HG03196 (cell line): ENCODE measurements around the gene CRTC1.
"Not testable (repeated sequence)": the region's sequence is repeated elsewhere in the genome, so short reads cannot be mapped to it uniquely, and the experiment has no call there.

Source experiments
- ATAC-seq: cut with Tn5 transposase; IDR thresholded peaks from one replicate; pipeline ENCODE4 v1.9.1; 2021; ENCODE audit not compliant: unreplicated experiment

CRTC1 gene

GRCh38 chr19:18668744-18669523, 14.5 kb upstream of the CRTC1 start:
- no peak for ATAC-seq

DNA sequence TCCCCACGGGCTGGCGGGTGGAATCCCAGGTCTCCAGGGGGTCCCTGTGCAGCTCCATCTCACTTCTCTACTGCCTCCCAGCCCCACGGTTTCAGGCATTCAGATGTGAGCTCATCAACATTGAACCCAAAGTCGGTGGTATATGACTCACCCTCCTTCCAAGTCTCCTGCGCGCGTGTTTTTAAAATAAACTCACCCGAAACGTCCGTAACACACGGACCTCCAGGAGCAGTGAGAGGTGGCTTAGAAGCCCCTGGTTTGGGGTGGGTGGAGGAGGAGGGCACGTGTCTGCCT, 14.0 kb upstream of the CRTC1 start:
- no peak for ATAC-seq

DNA sequence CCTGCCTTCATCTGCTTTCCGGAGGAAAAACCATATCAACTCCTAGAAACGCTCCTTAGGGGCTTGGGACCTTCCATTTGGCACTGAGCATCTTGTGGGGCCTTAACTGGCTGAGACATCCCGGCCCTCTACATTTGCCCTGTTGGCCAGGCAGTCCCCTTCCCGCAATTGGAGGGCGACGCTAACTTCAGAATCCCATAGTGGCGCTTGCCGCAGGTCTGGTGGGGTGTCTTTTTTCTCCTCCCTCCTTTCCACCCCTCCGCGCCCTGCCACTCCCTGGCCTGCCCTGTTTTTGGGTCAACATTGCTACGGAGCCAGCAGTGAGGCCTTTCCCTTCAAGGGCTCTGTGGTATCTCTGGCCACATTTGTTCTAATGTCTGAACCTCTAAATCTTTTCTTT, 13.6 kb upstream of the CRTC1 start:
- ATAC-seq, result no peak

DNA sequence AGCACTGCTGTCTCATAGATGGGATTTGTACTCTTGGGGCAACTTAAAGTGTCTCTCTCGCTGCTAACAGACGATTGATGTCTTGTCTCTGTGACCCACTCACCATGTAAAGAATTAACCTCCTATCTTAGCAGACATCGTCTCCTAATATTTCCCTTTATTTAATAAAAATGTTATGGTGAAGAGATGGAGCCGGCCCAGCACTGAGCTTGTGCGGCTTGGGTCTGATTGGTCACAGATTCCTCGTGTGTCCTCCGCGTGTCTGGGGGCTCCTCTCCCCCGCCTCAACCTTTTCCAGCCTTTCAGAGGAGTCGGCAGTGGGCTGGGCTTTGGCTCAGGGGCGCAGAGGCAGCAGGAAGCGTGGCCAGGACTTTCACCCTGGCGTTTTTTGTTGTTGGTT, 13.2 kb upstream of the CRTC1 start:
- no peak for ATAC-seq

DNA sequence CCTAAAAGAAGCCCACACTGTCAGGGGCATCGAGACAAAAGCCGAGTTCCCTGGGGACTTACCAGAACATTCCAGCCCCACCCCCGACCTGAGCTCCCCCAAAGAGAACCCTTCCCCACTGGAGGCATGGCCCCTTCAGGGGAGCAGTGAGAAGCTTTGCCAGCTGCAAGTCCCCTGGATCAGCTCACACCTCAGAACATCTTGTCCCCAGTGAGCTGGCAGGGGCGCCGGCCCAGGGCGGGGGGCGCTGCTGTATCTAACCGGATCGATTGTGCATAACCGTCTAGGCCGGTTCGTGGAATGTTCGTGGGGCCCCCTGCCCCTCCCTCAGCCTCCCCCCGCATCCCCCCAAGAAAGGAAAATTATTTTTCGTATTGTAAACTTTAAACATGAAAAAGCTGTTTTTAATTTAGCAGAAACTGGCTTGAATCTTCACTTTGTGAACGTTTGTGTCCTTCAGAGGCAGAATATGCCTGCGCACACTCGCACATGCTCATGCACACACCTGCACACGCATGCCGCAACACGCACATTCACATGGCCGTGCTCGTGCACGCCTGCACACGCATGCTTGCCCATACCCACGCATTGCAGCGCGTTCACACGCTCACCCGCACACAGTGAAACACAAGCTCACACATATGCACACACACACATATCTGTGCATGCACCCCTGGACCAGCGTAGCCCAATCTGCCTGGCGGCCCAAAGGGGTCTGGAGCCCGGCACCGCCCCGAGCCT, 12.0 kb upstream of the CRTC1 start:
- no peak for ATAC-seq

DNA sequence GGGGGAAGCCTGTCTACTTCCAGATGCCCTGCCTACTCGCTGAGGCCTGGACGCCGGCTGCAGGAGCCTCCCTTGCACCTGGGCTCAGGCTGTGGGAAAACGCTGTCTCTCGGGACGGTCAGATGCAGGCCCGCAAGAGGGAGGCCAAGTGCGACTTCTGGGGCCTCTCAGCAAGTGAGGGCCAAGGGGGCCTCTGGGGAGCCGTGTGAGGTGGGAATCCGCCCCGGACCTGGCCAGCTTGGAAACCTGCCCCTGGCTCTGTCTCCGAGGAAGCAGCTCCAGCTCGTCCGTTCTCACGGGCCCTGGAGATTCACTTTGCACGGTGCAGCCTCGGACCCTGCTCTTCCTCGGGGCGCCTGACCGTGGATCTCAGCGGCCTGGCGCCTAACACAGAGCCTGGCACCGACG, 11.4 kb upstream of the CRTC1 start:
- ATAC-seq, result no peak

DNA sequence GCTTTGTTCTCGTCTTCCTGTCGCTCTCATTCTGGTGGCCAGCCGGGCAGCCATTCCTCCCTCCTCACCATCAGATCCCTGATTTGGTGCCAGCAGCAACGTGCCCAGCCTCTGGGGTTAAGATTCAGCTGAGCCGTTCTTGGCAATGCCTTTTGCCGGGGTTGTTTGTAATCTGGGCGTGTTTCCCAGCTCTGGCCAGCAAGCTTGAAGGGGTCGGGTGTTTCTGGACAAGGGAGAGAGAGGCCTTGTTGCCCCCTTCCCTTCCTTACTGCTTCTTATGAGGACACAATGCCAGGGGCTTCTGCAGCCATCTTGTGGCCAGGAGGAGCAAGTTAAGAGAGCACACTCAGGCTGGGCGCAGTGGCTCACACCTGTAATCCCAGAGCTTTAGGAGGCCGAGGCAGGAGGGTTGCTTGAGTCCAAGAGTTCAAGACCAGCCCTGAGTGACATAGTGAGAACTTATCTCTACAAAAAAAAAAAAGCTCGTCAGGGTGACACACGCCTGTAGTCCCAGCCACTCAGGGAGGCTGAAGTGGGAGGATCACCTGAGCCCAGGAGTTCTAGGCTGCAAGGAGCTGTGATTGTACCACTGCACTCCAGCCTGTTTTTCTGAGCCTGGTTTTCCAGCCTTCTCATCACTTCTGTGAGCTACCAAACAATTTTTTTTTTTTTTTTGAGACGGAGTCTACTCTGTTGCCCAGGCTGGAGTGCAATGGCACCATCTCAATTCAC, 10.7 kb upstream of the CRTC1 start:
- no peak for ATAC-seq

DNA sequence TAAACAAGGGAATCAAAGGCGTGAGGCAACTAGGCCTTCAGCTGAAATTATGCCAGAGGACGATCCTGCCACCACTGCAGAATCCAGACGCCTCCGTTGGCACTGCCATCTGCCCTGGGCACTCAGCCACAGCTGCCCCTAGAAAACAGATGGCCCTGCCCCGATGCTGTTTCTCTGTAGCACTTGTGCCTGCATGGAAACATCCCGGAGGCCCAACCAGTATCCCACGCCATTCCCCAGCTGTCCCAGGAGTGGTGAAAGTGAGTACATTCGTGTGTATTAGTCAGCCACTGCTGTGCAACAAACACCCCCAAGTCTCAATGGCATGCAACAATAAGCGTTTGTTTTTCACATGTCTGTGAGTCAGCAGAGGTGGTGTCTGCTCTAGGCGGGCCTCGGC, 8.9 kb upstream of the CRTC1 start:
- ATAC-seq, result no peak

GRCh38 chr19:18675779-18676178, 7.7 kb upstream of the CRTC1 start:
- ATAC-seq, result no peak

DNA sequence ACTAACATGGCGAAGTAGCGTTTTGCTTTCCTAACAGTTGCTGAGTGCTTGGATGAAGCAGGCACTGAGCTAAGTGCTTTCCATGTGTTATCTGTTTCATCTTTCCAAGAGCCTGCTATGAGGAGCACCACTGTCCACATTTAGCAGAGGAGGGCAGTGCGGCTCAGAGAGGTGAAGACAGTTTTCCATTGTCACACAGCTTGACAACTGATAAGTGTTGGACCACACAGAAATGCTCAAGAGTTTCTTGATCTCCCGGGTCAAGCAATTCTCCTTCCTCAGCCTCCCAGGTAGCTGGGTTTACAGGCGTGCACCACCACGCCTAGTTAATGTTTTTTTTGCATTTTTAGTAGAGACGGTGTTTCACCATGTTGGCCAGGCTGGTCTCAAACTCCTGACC, 6.8 kb upstream of the CRTC1 start:
- no peak for ATAC-seq

- no peak for ATAC-seq
These were observed 6.3 kb upstream of the CRTC1 start for GRCh38 chr19:18677156-18677555.

- ATAC-seq, result not testable (repeated sequence)
These were observed 3.3 kb upstream of the CRTC1 start for GRCh38 chr19:18680148-18680547.

DNA sequence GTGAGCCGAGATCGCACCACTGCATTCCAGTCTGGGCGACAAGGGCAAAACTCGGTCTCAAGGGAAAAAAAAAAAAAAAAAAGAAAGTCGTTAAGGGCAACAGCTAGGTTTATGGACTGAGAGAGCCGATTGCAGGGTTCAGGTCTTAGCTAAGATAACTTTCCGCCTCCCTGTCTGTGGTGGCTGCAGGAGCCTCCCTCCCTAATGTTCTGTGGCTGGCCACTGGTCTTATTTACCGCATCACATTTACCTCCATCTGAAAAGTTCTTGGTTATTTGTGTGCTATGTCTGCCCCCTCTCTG, 722 bp upstream of the CRTC1 start:
- peak; percentile 8 for ATAC-seq

GRCh38 chr19:18683958-18684641, 620 bp downstream of the CRTC1 start:
- no peak for ATAC-seq

DNA sequence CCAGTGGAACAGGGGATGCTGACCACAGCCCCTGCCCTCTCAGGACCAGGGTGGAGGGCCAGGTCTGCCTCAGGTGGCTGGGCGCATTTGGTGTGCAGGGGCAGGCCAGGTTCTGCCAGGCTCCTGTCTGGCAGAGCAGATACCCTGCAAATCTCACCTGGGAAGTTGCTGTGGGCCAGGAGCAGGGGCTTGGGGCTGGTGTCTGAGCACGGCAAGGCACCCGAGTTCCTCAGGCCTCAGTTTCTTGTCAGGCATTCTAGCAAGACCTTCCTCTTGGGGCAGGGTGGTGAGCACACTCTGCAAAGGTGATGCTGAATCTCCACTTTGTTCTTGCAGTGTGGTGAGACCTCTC, 1.1 kb downstream of the CRTC1 start:
- no peak for ATAC-seq

- ATAC-seq, result no peak
These were observed 2.2 kb downstream of the CRTC1 start for GRCh38 chr19:18685597-18686190.

DNA sequence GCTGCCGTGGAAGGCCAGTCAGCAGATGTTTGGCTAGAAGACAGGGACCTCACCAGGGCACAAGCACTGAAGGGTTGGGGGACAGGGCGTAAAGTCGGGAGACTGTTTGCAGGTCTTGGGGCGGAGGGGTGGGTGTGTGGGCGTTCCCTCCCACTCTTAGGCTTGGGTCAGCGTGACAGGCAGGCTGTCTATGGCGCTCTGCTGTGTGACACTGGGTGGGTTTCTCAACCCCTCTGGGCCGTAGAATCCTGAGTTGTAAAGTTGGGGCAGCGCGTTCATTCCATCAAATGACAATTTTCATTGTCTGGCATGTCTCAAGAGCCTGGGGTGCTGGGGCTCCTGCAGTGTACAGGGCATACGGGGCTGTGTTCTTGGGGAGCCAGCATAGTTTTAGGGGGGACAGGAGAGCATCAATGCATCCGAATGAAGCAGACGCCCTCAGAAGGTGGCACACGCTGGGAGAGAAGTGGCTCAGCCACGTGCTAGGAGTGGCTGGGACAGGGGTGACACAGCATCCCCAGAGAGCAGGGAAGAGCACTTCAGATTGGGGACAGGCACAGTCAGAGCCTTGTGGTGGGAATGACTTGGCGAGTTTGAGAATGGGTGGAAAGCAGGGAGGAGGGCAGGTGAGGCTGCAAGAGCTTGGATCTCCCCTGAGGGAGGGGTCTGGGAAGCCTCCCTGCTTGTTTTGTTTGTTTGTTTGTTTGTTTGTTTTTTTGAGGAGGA, 4.4 kb downstream of the CRTC1 start:
- ATAC-seq, result no peak

- no peak for ATAC-seq
These were observed 12.5 kb downstream of the CRTC1 start for GRCh38 chr19:18696023-18696422.

DNA sequence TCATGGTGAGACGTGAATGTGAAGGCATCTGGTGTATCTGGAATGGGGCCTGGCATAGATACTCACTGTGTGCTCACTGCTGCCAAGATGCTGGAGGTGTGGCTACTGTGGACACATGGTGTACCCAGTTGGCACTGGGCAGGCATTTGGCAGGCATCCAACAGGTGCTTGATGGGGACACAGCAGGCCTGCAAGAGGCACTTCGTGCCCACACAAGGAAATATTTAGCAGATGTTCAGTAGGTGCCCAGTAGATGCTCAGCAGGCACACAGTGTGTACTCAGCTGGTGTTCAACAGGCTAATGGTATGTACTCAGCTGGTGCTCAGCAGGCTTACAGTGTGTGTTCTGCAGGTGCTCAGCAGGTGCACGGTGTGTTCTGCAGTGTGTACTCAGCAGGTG, 14.2 kb downstream of the CRTC1 start:
- no peak for ATAC-seq

- ATAC-seq, result no peak
These were observed 15.1 kb downstream of the CRTC1 start for GRCh38 chr19:18698321-18699167.
